HepG2 (cell line): Measurements from ENCODE around the gene LSMEM2. TPM values are rescaled to one million over a fixed set of nuclear protein-coding genes. Genes with fewer than 3 reads are reported as not detected.

Source experiments
- ADNP ChIP-seq: sonication (generic); formaldehyde crosslinking; IDR thresholded peaks from 2 replicates; pipeline ENCODE4 v1.4.0; 2020; ENCODE audit warnings: missing genetic modification reagents
- ARHGAP35 ChIP-seq: sonication (generic); formaldehyde crosslinking; IDR thresholded peaks from 2 replicates; pipeline ENCODE4 v1.9.0; 2022; ENCODE audit warnings: mild to moderate bottlenecking, inconsistent platforms, moderate library complexity, missing genetic modification reagents, borderline replicate concordance
- ETV5 ChIP-seq: IDR thresholded peaks from 2 replicates; pipeline ENCODE4 v1.6.1; 2018; ENCODE audit warnings: missing biosample characterization, missing genetic modification reagents, inconsistent platforms, borderline replicate concordance
- GTF3A ChIP-seq: sonication (generic); formaldehyde crosslinking; conservative IDR thresholded peaks from 2 replicates; pipeline ENCODE4 v1.4.0; 2020; ENCODE audit warnings: mild to moderate bottlenecking, missing genetic modification reagents
- GZF1 ChIP-seq: sonication (generic); formaldehyde crosslinking; IDR thresholded peaks from 2 replicates; pipeline ENCODE4 v1.5.1; 2020; ENCODE audit warnings: mild to moderate bottlenecking, missing genetic modification reagents
- HOXA5 ChIP-seq: sonication (generic); formaldehyde crosslinking; IDR thresholded peaks from 2 replicates; pipeline ENCODE4 v1.4.0; 2020; ENCODE audit warnings: missing genetic modification reagents
- KAT8 ChIP-seq: IDR thresholded peaks from 2 replicates; pipeline ENCODE4 v1.6.1; 2016; ENCODE audit warnings: missing genetic modification reagents, missing compliant biosample characterization
- KMT2A ChIP-seq: sonication (generic); formaldehyde crosslinking; IDR thresholded peaks from 2 replicates; pipeline ENCODE4 v1.4.0; 2020; ENCODE audit warnings: missing genetic modification reagents
- LBX2 ChIP-seq: sonication (generic); formaldehyde crosslinking; IDR thresholded peaks from 2 replicates; pipeline ENCODE4 v1.5.0; 2020; ENCODE audit warnings: missing genetic modification reagents, mild to moderate bottlenecking, borderline replicate concordance
- NFIC ChIP-seq: IDR thresholded peaks from 2 replicates; pipeline ENCODE4 v1.6.1; 2012; ENCODE audit warnings: mild to moderate bottlenecking, low read length, inconsistent platforms
- NR2C2 ChIP-seq: sonication (generic); formaldehyde crosslinking; IDR thresholded peaks from 2 replicates; pipeline ENCODE4 v1.4.0; 2020; ENCODE audit warnings: missing genetic modification reagents, mild to moderate bottlenecking, moderate library complexity, borderline replicate concordance
- ONECUT2 ChIP-seq: sonication (generic); formaldehyde crosslinking; IDR thresholded peaks from 2 replicates; pipeline ENCODE4 v1.4.0; 2020; ENCODE audit warnings: missing genetic modification reagents
- PBX2 ChIP-seq: IDR thresholded peaks from 2 replicates; pipeline ENCODE4 v1.6.1; 2016; ENCODE audit warnings: control low read depth
- RAD51 ChIP-seq: fragments of 450-650 bp; IDR thresholded peaks from 2 replicates; pipeline ENCODE4 v1.6.1; 2016; ENCODE audit warnings: borderline replicate concordance
- SCMH1 ChIP-seq: sonication (generic); formaldehyde crosslinking; IDR thresholded peaks from 2 replicates; pipeline ENCODE4 v1.9.0; 2021; ENCODE audit warnings: missing genetic modification reagents, mild to moderate bottlenecking, borderline replicate concordance
- SIN3B ChIP-seq: fragments of 150-350 bp; IDR thresholded peaks from 2 replicates; pipeline ENCODE4 v1.6.1; 2014; ENCODE audit warnings: low read length
- SNAPC5 ChIP-seq: sonication (generic); formaldehyde crosslinking; IDR thresholded peaks from 2 replicates; pipeline ENCODE4 v1.8.1; 2023; ENCODE audit warnings: mild to moderate bottlenecking, missing genetic modification reagents, borderline replicate concordance
- TEAD3 ChIP-seq: optimal IDR thresholded peaks from 2 replicates; pipeline ENCODE3; 2016; ENCODE audit warnings: borderline replicate concordance
- TFAP4 ChIP-seq: sonication (generic); IDR thresholded peaks from 2 replicates; pipeline ENCODE4 v1.6.1; 2016; ENCODE audit warnings: low read depth, borderline replicate concordance
- ZBTB7A ChIP-seq: sonication (generic); formaldehyde crosslinking; IDR thresholded peaks from 2 replicates; pipeline ENCODE4 v1.8.0; 2022; ENCODE audit warnings: mild to moderate bottlenecking, missing genetic modification reagents
- ZFP1 ChIP-seq: IDR thresholded peaks from 2 replicates; pipeline ENCODE4 v1.6.1; 2016
- ZNF30 ChIP-seq: sonication (generic); formaldehyde crosslinking; IDR thresholded peaks from 2 replicates; pipeline ENCODE4 v1.5.0; 2020; ENCODE audit warnings: mild to moderate bottlenecking, missing genetic modification reagents
- ZNF414 ChIP-seq: sonication (generic); formaldehyde crosslinking; IDR thresholded peaks from 2 replicates; pipeline ENCODE4 v1.5.0; 2020; ENCODE audit warnings: missing genetic modification reagents
- ZNF512B ChIP-seq: sonication (generic); formaldehyde crosslinking; IDR thresholded peaks from 2 replicates; pipeline ENCODE4 v1.5.1; 2020; ENCODE audit warnings: missing genetic modification reagents, mild to moderate bottlenecking, borderline replicate concordance
- ZNF772 ChIP-seq: sonication (generic); formaldehyde crosslinking; IDR thresholded peaks from 2 replicates; pipeline ENCODE4 v1.5.0; 2020; ENCODE audit warnings: mild to moderate bottlenecking, missing genetic modification reagents
- polyA plus RNA-seq, 8 experiments: library from polyadenylated mRNA; depleted of rRNA in 3 of 8; stranded (reverse) in 7 of 8; unstranded in 1 of 8; fragments of >200 nt; fragmentation: Illumina TruSeq in 4 of 8; extraction: Trizol in 4 of 8; gene quantifications; 2 replicates each; pipeline versions ENCODE4 v1.2.1 to v1.2.3, GENCODE V29; 2011 to 2016; ENCODE audit warnings: low read depth in 4 of 8, missing spikeins in 1 of 8, mixed read lengths in 1 of 8; ENCODE audit not compliant: insufficient read depth in 1 of 8
- total RNA-seq, 5 experiments: library from RNA; depleted of rRNA; stranded (reverse); fragments of >200 nt; fragmentation: Illumina TruSeq; extraction: Trizol; gene quantifications; 2 replicates each; pipeline ENCODE4 v1.2.3, GENCODE V29; 2016; ENCODE audit warnings: low read depth in 1 of 5

LSMEM2 gene
- total and polyA plus RNA-seq, 2 of the 13 experiments (the other 11 are each of a cell fraction or from before 2014, with no cell fraction given) = 0.07 to 0.41 TPM

- TF ChIP-seq NFIC (no peak), SIN3B (no peak), ZNF772 (CRISPR knock-in tag) (peak; percentile 77; the same call in 1 of the 2 replicates), ZNF512B (no peak), ZFP1 (CRISPR knock-in tag) (0 out of 2 replicates have a peak, but pooled peaks have one; percentile 18), SNAPC5 (CRISPR knock-in tag) (no peak; the same call in 1 of the 2 replicates), HOXA5 (CRISPR knock-in tag) (peak; percentile 24; the same call in 1 of the 2 replicates), NR2C2 (CRISPR knock-in tag) (no peak), GTF3A (no peak), SCMH1 (CRISPR knock-in tag) (no peak), GZF1 (CRISPR knock-in tag) (no peak), TFAP4 (no peak), PBX2 (CRISPR knock-in tag) (no peak), KAT8 (peak; percentile 32; the same call in 1 of the 2 replicates), TEAD3 (no peak), ADNP (CRISPR knock-in tag) (no peak), LBX2 (CRISPR knock-in tag) (0 out of 2 replicates have a peak, but pooled peaks have one; percentile 59), ZNF30 (no peak), ZNF414 (CRISPR knock-in tag) (no peak; the same call in 1 of the 2 replicates), ZBTB7A (peak; percentile 61; the same call in 1 of the 2 replicates), RAD51 (no peak), ETV5 (CRISPR knock-in tag) (no peak; the same call in 1 of the 2 replicates), ONECUT2 (CRISPR knock-in tag) (no peak), KMT2A (peak; percentile 40; the same call in 1 of the 2 replicates), ARHGAP35 (CRISPR knock-in tag) (0 out of 2 replicates have a peak, but pooled peaks have one; percentile 63)
Observed at GRCh38 chr3:50298836-50299637, 20.1 kb downstream of the LSMEM2 start, which contains the start of the genes HYAL3 and NAA80 (continued).
